Measurements from ENCODE around the gene MASP1.

The MASP1 gene

DNA sequence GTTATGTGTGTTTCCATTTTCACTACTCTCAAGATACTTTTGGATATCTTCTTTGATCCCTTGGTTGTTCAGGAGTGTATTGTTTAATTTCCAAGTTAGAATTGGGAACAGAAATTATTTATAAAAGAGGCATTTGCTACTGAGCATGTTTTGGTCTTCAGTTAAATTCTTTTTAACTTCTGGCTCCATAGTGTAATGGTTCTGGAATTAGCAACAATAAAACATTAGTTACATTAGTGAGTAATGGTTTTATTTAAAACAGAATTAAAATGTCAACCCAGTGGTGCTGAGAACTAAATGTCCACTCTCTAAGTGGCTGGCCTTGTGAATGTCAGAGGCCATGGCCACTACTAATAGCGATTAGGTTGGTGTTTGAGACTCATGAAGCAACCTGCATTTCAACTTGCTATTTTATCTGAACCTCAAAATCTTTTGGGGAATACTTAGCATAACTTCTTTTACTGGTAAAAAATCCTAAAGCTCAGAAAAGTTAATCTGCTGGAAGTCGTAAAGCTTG, 19.5 kb upstream of the MASP1 start:
- Histone ChIP-seq H3K9me3 (ENCODE audit: severe bottlenecking) (no peaks in the 10 kb centered on the region), H3K36me3 (ENCODE audit: low read depth) (no peaks in the 10 kb centered on the region), H3K27ac (ENCODE audit: poor library complexity, severe bottlenecking) (no peak overlapping the region), H3K4me3 (ENCODE audit: severe bottlenecking) (no peak overlapping the region), H3K27me3 (ENCODE audit: insufficient read depth, poor library complexity, severe bottlenecking) (peaks cover 17% of the 10 kb centered on the region), H3K4me1 (ENCODE audit: insufficient read depth, poor library complexity, severe bottlenecking) (no peaks in the 10 kb centered on the region)
- no peak for TF ChIP-seq CTCF (IDR thresholded peaks at IDR 0.05; ENCODE audit: poor library complexity, severe bottlenecking)
- ATAC-seq (ENCODE audit: low read depth) (no peak), DNase-seq (ENCODE audit: low spot score) (no peak)

GRCh38 chr3:187310226-187310625, 18.7 kb upstream of the MASP1 start:
- H3K27ac ChIP-seq (ENCODE audit: poor library complexity, severe bottlenecking): no peak overlapping the region
- H3K9me3 ChIP-seq (ENCODE audit: severe bottlenecking): no peaks in the 10 kb centered on the region
- DNase-seq (ENCODE audit: low spot score): no peak
- peaks cover 17% of the 10 kb centered on the region for H3K27me3 ChIP-seq (ENCODE audit: insufficient read depth, poor library complexity, severe bottlenecking)
- no peak for TF ChIP-seq CTCF (IDR thresholded peaks at IDR 0.05; ENCODE audit: poor library complexity, severe bottlenecking)
- H3K4me1 ChIP-seq (ENCODE audit: insufficient read depth, poor library complexity, severe bottlenecking): no peaks in the 10 kb centered on the region
- H3K4me3 ChIP-seq (ENCODE audit: severe bottlenecking): no peak overlapping the region
- no peak for ATAC-seq (ENCODE audit: low read depth)
- H3K36me3 ChIP-seq (ENCODE audit: low read depth): no peaks in the 10 kb centered on the region

- H3K27ac ChIP-seq (ENCODE audit: poor library complexity, severe bottlenecking): no peak overlapping the region
- no peaks in the 10 kb centered on the region for H3K36me3 ChIP-seq (ENCODE audit: low read depth)
- H3K9me3 ChIP-seq (ENCODE audit: severe bottlenecking): no peaks in the 10 kb centered on the region
- no peak overlapping the region for H3K4me3 ChIP-seq (ENCODE audit: severe bottlenecking)
- ATAC-seq (ENCODE audit: low read depth) (no peak), DNase-seq (ENCODE audit: low spot score) (no peak)
- TF ChIP-seq CTCF (IDR thresholded peaks at IDR 0.05; ENCODE audit: poor library complexity, severe bottlenecking): no peak
- H3K27me3 ChIP-seq (ENCODE audit: insufficient read depth, poor library complexity, severe bottlenecking): no peaks in the 10 kb centered on the region
- H3K4me1 ChIP-seq (ENCODE audit: insufficient read depth, poor library complexity, severe bottlenecking): no peaks in the 10 kb centered on the region
Observed at GRCh38 chr3:187305881-187306280, 14.3 kb upstream of the MASP1 start.

- TF ChIP-seq CTCF (IDR thresholded peaks at IDR 0.05; ENCODE audit: poor library complexity, severe bottlenecking): no peak
- no peak overlapping the region for H3K27ac ChIP-seq (ENCODE audit: poor library complexity, severe bottlenecking)
- DNase-seq (ENCODE audit: low spot score): no peak
- no peaks in the 10 kb centered on the region for H3K36me3 ChIP-seq (ENCODE audit: low read depth)
- ATAC-seq (ENCODE audit: low read depth): no peak
- no peaks in the 10 kb centered on the region for H3K27me3 ChIP-seq (ENCODE audit: insufficient read depth, poor library complexity, severe bottlenecking)
- H3K9me3 ChIP-seq (ENCODE audit: severe bottlenecking): no peaks in the 10 kb centered on the region
- H3K4me1 ChIP-seq (ENCODE audit: insufficient read depth, poor library complexity, severe bottlenecking): no peaks in the 10 kb centered on the region
- no peak overlapping the region for H3K4me3 ChIP-seq (ENCODE audit: severe bottlenecking)
Observed at GRCh38 chr3:187299611-187300010, 8.1 kb upstream of the MASP1 start.

DNA sequence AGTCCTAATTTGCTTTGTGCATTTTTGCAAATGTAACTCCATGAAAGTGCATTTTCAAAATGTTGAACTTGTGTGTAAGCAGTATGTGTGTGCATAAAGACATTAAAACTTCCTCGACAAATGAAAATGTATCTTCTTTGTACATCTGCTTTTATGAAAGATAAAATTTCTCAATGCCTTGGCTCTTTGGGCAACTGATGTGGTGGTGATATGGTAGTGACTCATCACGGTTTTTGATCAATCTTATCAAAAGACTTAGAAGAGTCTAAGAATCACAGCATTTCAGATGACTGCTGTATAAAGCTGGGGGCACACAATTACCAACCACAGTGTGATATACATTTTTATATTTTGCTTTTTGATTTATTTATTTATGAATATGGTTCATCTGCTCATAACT, 5.4 kb upstream of the MASP1 start:
- H3K27me3 ChIP-seq (ENCODE audit: insufficient read depth, poor library complexity, severe bottlenecking): no peaks in the 10 kb centered on the region
- no peaks in the 10 kb centered on the region for H3K4me1 ChIP-seq (ENCODE audit: insufficient read depth, poor library complexity, severe bottlenecking)
- H3K4me3 ChIP-seq (ENCODE audit: severe bottlenecking): no peak overlapping the region
- TF ChIP-seq CTCF (IDR thresholded peaks at IDR 0.05; ENCODE audit: poor library complexity, severe bottlenecking): no peak
- no peaks in the 10 kb centered on the region for H3K36me3 ChIP-seq (ENCODE audit: low read depth)
- no peak overlapping the region for H3K27ac ChIP-seq (ENCODE audit: poor library complexity, severe bottlenecking)
- no peaks in the 10 kb centered on the region for H3K9me3 ChIP-seq (ENCODE audit: severe bottlenecking)
- no peak for ATAC-seq (ENCODE audit: low read depth)
- DNase-seq (ENCODE audit: low spot score): no peak

All from RWPE2 (cell line).